T-helper 1 cell (primary cell): ENCODE measurements around the gene ALX3.
A peak's percentile ranks its signal among the peaks of the same experiment; 100 is the strongest.

Experiments
- DNase-seq, 5 donors: peaks; one replicate each; pipeline ENCODE4 v3.0.0-alpha.2; 2012 to 2020
- total RNA-seq, 4 donors: gene quantifications; one replicate each; lab custom pipeline; 2026; lab: John Stamatoyannopoulos, UW

ALX3 gene
- 0 reads per million in 4 donors for total RNA-seq

- DNase-seq, result no peak
Observed at GRCh38 chr1:110070671-110071242, at the start of gene ALX3. Gene ALX3, minus strand, starts transcription at chr1:110070672. Its CDS starts 60 bp downstream, at chr1:110070612.

GRCh38 chr1:110119843-110120242, 49.4 kb upstream of the ALX3 start:
- no peak for DNase-seq

GRCh38 chr1:110118636-110119396, 48.3 kb upstream of the ALX3 start:
- no peak for DNase-seq

DNA sequence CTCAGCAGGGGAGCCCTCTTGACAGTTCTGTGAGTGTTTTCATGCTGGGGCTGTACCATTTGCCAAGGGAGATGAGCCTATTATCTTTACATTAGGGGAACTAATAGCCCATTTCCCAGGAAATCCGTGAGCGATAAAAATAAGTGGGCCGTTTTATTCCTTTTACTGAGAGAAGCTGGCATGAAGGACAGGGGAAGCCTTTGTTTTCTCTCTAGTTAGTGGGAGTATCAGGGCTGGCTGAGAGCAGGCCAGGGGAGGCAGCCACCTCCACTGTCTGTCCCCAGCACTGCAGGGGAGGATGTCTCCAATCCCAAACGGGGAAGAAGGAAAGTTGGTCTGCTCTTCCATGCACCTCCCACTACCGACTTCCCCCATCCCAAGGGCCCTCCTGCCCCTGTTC, 44.3 kb upstream of the ALX3 start:
- no peak for DNase-seq

DNA sequence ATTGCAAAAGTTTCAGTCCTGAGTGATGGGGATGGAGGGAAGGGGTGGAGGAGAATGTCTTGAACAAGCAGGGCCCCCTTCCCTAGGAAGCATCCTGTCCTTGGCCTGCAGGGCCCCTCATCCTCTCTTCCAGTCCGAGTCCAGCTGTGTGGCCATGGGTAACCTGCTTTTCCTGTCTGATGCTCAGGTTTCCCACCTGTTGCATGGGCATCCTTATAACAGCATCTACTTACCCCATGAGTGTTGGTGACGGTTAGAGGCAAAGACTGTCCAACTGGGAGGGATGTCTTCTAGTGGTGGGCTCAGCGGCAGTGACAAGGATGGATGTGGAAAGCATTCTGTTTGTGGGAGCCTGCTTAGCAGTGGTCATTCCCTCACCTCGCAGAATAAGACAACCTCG, 43.7 kb upstream of the ALX3 start:
- no peak for DNase-seq

DNA sequence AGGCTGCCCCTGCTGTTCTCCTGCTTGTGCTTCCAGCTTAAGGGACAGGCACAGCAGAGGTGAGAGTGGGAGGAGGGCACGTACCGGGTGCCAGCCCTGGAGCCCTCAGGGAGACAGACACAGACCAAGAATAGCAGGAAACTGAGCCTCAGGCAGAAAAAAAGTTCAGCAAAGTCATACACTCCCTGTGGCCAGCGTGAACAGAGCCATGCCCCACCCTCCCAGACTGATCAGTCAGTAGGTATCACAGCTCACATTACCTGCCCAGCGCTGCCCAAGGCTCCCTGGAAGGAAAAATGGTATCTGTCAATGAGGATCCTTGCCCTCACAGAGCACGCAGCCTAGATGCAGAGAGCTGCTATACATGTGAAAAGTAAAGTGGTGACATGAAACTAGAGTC, 43.1 kb upstream of the ALX3 start:
- DNase-seq, result no peak

- DNase-seq, result no peak
Observed at GRCh38 chr1:110112656-110113055, 42.2 kb upstream of the ALX3 start.

GRCh38 chr1:110112143-110112542, 41.7 kb upstream of the ALX3 start, which contains the start of gene UBL4B:
Gene UBL4B, plus strand, starts transcription at chr1:110112443. Its CDS starts 92 bp downstream, at chr1:110112535.
- no peak for DNase-seq

GRCh38 chr1:110111081-110111480, 40.6 kb upstream of the ALX3 start:
- DNase-seq, result no peak

GRCh38 chr1:110107867-110108469, 37.5 kb upstream of the ALX3 start:
- no peak for DNase-seq

GRCh38 chr1:110106013-110106941, 35.8 kb upstream of the ALX3 start:
- DNase-seq, result peak in 4 of 5 donors; percentile 30 to 58 (median 38)

DNA sequence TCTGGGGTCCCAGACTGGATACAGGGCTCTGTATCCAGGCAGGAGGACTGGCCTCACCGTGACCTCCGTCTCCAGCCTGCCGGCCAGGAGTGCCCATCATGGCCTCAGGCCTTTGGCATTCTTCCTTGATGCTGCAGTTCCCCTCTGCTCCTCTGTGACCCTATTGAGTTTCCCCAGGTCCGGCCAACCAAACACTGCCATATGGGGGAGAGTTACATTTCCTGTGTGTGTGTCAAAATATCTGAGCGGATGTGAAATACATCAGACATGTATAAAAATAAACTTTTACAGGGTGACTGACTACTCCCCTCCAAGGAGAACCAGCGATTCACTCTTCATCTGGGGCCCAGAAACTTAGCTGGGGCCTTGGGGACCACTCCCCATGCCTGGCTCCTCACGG, 31.6 kb upstream of the ALX3 start:
- no peak for DNase-seq

DNA sequence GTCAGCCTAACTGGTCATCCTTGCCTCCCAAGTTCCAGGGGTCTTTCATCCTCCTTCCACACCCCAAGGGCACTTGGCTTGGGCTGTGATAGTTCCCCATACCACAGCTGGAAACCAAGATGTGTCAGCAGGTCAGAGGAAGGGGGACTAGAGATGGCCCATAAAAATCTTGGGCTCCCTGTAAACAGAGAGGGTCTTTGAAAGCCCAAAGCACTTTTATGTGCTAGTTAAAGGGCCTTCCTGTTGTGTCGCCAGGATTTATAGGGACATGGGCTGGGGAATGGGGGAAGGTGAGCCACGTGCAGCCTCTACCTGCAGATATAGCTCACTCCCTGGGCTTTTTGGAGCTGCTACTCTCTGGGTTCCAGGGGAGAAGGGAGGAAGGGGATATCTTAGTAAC, 29.9 kb upstream of the ALX3 start:
- no peak for DNase-seq

DNA sequence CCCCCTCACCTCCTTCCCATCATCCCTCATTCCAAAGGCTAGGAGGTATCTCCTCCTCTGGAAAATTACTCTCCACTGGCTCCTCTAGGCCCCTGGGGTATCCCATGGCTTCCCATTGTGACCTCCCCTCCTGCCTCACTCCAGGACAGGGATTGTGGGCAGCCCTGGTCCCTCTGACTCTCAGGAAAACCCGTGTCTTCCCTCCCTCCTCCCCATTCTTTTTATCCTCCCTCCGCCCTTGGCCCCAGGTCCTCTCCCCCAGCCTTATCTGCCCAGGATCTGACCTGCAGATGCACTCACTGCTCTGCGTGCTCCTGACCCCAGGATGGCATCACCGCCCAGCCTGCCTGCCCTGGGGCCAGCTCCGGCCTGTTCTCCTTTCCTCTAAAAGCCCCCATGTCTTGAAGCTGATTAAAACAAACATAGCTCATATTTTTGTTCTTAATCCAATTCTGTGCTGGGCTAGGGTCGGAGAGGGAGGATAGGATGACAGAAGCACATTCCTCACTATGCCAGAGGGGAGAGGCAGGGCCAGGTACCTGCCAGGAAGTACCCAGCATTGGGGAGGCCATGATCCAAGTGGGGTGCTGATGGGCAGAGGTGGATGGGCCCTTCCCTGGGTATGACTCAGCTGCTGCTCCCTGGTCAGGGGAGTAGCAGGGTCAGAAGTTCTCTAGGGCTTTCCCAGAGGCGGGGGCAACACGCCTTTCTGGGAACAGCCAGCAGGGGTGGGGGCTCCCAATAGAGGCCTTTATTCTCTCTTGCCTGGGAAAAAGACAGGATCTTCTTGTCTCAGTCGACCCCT, 28.0 kb upstream of the ALX3 start:
- DNase-seq, result no peak

DNA sequence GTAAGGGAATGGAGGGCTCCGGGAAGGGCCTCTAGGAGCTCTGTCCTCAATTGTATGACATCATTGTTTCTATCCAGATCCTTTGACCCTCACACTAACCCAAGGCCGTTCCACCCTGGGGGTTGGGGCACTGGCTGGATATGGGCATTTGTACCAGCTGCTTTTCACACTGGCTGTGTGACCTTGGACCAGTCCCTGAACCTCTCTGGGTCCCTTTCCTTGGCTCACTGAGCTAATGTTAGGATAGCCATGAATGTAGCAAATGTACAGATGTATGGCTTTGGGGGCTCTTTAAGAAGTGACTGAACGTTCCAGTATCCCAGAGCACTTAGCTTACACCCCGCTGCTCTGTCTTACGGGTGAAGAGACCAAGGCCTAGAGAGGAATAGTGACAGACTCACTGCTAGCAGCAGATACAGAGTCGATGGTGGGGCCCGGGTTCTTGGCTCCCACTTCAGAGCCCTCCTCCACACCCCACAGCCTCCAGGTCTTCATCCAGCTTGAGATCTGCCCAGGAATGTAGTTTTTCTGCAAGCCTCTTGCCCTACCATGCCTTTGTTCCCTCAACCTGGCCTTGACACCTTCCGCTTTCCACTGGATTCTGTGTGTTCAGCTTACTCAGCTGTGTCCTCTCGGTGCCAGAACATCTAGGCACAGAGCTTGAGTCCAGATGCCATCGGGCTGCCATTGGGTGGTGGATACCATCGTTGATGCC, 27.2 kb upstream of the ALX3 start:
- no peak for DNase-seq

GRCh38 chr1:110094931-110095654, 24.6 kb upstream of the ALX3 start:
- no peak for DNase-seq

GRCh38 chr1:110092991-110093390, 22.5 kb upstream of the ALX3 start:
- DNase-seq, result no peak

- no peak for DNase-seq
Observed at GRCh38 chr1:110091791-110092190, 21.3 kb upstream of the ALX3 start.

DNA sequence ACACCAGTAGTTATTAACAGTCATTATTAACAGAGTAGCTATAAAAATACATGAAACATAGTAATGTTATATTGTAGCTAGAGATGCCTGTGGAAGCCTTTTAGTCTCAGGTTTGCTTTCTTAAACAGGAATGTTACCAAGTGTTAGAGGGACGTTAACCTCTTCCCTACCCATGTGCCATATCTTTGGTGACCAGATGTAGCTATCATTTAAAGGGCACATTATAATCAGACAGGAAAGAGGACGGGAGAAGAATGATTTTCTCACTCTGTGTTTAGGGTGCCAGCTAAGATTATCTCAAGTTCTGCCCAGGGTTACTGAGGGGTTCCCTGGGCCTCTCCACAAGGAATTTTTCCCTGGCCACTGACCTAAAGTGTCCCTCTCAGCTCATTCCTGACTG, 20.9 kb upstream of the ALX3 start:
- no peak for DNase-seq

DNA sequence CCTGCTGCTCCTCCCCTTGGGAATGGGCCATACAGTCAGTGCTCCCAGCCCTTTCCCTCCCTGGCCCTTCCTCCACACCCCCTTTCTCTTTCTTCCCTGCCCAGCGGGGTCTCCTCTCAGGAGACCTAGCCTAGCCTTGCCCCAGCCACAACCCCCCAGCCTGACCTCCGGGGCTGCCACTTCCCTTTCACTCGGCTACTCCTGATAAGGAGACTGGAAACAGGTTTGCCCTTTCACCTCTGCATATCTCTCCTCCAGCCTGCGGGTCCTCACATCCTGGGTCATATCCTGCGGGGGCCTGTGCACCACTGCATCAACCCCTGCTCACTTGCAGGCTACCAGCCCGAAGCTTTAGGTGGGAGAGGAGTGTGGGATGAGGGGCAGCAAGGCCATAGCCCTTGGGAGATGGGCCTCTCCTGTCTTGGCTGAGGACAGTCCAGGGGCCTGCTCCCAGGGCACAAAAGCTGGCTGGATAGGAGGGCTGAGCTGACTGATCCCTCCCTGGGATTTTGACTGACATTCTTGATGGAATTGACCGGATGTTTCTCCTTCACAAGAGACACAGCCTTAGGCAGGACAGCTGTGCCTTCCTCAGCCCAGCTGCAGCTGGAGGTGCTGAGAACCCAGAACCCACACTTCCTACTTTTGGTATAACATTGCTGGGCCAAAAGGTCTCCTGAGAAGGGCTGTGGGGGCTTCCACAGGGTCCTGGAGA, 19.2 kb upstream of the ALX3 start:
- no peak for DNase-seq
